Measurements from ENCODE around the gene ORMDL3.

DNA sequence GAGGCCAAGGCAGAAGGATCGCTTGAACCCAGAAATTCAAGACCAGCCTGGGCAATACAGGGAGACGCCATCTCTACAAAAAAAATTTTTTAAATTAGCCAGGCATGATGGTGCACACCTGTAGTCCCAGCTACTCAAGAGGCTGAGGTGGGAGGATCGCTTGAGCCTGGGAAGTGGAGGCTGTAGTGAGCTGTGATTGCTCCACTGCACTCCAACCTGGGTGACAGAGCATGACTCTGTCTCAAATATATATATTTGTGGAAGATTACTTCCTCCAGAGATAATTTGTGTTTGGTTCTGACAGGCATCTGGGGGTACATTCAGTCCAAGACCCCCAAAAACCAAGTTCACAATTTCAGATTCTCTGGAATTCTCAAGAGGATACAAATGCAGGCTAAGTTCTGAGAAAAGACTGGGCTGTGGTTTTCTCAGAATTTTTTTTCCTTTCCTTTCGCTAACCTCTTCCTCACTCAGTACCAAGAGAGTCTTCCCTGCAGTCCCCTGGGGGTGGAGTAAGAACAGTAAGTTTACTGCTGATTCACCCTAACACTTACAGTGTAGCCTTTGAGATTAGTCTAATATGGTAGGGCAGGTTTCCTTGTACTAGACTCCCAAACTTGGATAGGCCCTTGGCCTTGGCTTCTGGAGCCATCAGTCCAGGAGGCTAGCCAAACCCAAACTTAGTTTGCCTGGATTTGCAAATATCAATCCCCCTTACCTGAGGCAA, 24.1 kb downstream of the ORMDL3 start:
- no peak for TF ChIP-seq ZNF274 (IDR thresholded peaks at IDR 0.05; ENCODE audit: low read length)
- TF ChIP-seq ZNF274 (tag by site-specific recombination; IDR thresholded peaks at IDR 0.05; ENCODE audit: borderline replicate concordance) = no peak
- TF ChIP-seq, protein P1, sequence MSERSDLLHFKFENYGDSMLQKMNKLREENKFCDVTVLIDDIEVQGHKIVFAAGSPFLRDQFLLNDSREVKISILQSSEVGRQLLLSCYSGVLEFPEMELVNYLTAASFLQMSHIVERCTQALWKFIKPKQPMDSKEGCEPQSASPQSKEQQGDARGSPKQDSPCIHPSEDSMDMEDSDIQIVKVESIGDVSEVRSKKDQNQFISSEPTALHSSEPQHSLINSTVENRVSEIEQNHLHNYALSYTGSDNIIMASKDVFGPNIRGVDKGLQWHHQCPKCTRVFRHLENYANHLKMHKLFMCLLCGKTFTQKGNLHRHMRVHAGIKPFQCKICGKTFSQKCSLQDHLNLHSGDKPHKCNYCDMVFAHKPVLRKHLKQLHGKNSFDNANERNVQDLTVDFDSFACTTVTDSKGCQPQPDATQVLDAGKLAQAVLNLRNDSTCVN (tag by site-specific recombination; optimal IDR thresholded peaks at IDR 0.05) = no peak
- TF ChIP-seq ZNF184 (tag by site-specific recombination; IDR thresholded peaks at IDR 0.05) = no peak
